ENCODE results near the gene TPCN2.

TPCN2 gene

DNA sequence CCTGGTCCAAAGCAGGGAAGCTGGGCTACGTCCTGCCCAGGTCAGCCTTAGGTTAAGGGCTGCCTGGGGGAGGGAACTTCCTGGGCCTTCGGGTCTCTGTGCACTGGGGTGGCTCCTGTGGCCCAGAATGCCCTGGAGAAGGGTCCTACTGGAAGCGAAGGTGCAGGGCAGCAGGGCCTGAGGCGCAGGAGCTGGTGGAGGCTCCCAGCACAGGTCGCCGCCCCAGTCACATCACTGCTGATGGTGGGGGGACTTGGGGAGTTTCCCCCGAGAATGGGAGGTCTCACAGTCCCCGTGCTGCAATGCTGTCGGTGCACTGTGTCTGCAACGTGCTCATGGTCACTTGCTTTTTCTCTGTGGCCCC is 106.2 kb downstream of the TPCN2 start:
- DNase-seq, result no peak

DNA sequence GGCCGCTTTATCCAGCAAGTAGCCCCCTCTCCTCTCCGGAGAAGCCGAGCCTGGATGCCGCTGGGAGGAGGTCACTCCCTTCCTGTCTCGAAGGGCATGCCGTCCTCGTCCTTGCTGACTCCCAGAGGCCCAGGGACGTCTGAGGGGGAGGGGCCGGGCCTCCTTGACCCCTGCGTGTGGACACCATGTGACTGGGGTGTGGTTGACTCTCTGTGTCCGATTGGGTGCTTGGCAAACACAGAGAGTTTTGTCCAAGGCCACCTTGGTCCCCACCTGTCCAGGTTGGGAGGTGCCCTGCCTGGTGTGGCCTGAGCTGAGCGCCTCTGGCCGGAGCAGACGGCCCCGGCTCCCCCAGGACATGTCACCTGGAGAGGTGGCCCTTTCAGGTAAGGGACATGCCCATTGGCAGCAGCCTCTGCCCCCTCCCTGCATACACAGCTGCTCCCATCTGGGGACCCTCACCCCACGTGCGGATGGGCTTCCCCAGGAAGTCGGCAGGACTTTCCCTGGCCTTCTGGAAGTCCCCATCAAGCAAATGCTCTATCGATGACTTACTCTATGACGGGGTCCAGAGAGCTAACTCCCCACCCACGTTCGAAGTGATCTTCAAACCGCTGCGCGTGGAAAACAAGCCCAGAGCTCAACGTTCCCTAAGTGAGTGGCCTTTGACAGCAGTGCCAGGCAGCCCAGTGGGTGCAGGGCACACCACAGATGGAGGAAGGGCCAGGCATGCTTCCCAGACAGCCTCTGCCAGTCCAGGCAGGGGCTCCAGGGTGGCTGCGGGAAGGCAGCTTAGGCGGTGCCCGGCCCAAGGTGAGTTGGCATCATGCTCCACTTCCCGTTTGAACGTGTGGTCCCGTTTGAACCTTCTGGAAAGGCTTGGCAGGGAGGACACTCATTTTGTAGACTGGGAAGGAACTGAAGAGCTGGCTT is 106.8 kb downstream of the TPCN2 start, which contains the start of gene SMIM38:
SMIM38 (plus strand) TSS at position 634 of the 933 bp plus-strand sequence. CDS start 1,912 bp downstream, outside the sequence.
- no peak for DNase-seq

DNA sequence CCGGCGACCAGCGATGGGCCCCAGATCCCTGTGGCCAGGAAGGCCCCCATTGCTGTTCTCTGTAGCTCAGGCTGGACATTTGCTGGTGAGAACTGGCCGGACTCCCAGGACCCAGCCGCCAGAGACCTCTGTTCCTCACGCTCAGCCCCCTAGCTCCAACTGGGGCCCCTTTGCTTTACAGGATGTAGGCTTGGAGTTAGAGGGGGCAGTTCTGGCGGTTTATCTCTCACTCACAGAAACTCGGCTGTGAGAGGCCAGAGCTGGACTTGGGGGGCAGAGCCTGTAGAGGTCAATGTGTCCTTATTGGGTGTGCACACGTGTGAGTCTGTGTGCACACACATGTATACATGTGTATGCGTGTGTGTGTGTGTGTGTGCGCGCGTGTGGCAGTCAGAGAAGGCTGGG is 107.5 kb downstream of the TPCN2 start:
- DNase-seq, result no peak

DNA sequence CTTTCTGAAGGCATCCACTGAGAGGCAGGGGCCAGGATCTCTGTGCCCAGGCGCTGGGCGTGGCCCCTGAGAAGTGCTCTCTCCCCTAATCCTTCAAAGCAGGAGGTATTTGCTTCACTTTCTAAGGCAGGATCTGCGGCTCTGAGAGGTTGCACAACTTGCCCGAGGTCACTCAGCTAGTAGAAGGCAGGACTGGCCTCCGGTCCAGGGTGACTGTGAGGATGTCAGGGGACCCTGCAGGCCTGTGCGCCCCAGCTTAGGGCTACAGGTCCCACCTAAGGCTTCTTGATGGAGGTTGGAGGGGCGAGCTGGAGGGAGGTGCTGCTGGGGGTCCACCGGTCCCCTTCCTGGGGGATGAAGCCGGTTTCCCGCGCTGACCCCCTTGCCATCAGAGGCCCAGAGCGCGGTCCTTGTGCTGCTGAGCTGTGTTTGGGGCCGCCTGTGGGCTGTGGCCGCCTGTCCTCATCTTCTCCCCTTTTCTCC is 108.0 kb downstream of the TPCN2 start:
- peak in 1 of 2 donors; percentile 30 for DNase-seq

DNA sequence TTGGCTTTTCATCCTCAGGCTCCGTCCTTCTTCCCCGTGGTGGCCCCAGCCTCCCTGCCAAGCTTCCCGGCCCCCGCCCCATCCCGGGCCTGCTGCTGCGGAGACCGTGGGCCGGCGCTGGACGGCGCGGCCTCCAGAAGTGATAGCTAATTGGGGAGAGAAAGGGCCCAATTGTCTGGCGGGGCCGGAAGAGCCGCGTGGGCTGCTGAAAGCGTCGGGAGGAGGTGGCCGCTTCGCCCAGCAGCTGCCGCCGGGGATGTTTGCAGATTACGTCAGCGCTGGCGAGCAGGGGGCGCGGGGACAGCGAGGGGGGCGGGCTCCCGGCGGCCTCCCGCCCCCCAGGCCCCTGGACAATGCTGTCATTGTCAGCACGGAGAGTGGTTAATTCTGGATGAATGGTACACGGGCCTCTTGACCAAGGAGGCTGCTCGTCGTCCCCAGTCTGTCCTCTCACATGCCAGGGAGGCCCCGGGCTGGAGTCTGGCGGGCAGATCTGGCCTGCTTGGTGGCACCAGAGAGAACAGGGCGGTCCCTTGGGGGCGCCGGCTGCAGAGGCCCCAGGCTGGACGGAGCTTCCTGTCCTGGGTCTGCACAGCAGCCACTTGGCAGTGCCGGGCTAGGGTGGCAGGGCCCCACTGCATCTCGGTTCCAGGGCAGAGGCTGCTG is 108.6 kb downstream of the TPCN2 start:
- peak in 1 of 2 donors; percentile 35 for DNase-seq

DNA sequence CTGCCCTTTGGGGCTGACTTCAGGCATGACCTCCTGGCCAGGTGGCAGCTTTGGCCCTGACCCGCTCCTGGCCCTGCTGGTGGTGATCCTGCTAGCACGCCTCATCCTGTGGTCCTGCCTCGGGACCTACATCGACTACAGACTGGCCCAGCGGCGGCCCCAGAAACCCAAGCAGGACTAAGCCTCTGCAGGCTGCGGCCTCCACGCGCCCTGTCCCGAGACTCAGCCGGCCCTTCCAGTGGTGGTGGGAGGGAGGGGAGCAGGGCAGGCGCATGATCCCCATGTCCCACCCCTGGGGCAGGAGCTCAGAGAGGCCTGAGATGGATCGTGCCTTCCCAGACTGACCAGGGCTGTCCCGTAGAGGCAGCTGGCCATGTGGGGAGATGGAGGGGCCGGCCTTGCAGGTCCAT is 109.1 kb downstream of the TPCN2 start:
- DNase-seq, result no peak

DNA sequence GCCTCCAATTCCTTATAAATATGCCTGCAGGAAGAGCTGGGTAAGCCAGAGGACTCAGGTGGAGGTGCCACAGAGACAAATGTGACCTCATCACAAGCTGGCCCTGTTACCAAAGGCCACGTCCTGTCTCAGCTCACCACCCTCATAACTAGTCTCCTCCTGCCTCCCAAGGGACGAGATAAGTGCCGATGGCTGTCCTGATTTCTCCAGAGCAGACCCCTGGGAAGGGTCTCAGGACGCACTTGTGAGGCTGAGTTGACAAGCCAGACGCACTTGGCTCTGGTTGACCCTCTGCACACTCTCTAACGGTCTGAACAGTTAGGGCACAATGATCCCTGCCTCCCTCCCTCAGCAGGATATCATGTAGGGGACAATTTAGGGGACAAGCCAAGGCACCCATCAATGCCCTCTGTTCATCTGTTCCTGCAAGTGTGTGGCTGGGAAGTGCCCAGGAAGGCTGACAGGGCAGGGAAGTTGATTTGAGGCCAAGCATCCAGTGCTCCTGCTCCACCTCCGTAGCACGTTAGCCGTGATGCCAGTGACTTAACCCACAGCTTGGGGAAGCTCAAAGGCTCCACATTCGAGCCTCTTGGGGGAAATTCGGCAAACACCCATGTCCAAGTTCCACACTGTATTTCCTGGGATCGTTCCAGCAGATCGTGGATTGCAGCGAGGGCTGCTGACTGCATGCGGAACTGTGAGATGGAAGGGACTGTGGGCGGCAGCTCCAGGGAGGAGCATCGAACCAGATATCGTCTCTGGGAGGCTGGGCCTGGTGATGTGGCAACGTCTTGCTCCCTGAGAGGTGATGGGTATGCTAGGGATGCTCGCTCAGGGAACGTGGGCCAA is 109.8 kb downstream of the TPCN2 start:
- no peak for DNase-seq

DNA sequence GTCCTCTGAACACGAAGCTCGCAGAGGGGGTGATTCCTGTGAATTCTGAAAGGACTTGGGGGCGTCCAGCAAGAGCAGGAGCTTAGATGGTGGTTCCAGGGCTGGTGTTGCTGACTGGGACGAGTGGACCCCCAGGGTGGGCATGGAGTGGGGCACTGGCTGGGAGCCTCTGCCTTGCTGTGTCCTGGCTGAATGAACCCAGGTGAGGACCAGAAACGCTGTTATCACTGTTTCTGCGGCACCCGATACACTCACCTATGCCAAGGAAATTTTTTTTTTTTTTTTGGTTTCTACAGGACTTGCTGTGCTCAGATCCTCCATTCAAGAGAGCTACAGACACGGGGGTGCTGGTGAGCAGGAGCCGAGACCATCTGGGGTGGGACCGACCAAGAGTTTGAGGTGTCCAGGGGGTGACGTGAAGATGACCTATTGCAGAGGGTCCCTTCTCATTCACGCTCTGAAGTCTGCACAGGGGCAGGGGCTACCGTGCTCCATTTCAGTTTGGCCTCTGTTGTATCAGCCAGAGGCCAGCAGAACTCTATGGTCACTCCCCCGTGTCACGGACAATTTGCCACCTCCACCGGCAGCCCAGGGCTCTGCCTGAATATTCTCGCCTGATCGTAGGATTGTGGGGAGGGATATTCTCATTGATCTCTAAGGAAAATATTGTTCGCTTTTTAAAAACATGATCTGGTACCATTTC is 110.6 kb downstream of the TPCN2 start:
- no peak for DNase-seq

DNA sequence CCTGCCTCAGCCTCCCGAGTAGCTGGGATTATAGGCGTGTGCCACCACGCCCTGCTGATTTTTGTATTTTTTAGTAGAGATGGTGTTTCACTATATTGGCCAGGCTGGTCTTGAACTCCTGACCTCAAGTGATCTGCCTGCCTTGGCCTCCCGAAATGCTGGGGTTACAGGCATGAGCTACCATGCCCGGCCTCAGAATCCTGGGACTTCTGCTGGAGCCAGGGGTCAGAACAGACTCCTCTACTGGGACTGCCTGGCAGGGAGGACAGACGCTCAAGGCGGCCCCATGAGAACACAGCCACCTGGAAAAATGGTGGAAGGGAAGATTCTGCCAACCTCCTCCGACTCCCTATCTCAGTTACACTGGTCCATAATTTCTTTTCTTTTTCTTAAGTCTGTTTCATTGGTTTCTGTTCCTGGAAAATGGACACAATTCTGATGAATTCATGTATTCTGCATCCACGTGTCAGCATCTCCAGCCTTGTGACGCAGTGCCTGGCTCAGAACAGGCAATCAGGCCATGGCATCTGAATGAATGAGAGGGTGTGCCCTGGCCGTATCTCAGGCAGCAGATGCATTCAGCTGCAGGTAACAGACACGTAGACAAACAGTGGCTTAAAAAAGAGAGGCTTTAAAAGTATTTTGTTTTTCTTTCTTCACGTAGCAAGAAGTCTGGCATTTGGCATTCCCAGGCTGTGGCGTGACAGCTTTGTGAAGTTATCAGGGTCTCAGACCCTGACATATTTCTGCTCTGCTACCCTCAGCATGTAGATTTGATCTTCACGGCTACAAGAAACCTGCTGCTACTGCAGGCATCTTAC is 111.8 kb downstream of the TPCN2 start:
- DNase-seq, result no peak

DNA sequence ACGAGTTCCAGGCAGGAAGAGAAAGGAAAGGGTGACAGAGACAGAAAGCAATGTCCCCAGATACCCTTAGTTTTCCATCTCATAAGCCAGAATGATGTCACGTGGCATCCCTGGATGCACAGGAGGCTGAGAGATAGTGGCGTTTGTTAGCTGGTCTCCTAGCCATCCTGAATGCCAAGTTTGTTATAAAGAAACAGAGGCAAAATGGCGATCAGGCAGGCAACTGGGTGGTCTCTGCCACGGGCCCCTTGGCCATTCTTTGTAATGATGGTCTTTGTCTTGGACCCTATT is 112.3 kb downstream of the TPCN2 start:
- DNase-seq, result no peak

DNA sequence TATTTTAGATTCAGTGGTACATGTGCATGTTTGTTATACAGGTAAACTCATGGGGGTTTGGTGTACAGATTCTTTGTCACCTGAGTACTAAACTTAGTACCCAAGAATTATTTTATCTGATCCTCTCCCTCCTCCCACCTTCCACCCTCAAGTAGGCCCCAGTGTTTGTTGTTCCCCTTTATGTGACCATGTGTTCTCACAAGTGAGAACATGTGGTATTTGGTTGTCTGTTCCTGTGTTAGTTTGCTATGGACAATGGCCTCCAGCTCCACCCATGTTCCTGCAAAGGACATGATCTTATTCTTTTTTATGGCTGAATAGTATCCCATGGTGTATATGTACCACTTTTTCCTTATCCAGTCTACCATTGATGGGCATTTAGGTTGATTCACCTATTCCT is 113.8 kb downstream of the TPCN2 start:
- DNase-seq, result no peak

DNA sequence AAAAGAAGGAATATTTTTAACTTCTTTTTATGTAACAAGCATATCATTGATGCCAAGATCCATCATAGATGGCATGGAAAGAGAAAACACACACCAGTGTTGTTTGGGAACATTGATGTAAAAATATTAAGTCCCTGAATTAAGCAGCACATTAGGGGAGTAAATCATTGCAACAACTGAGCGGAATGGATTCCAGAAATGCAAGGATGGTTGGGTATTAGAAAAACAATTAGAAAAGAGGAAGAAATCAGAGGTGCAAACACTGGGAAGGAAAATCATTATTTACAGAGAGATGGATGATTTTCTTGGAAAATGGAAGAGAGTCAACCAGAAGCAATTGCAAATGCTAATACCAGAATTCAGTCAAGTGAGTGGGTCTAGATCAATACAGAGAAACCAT is 115.1 kb downstream of the TPCN2 start:
- DNase-seq, result no peak

DNA sequence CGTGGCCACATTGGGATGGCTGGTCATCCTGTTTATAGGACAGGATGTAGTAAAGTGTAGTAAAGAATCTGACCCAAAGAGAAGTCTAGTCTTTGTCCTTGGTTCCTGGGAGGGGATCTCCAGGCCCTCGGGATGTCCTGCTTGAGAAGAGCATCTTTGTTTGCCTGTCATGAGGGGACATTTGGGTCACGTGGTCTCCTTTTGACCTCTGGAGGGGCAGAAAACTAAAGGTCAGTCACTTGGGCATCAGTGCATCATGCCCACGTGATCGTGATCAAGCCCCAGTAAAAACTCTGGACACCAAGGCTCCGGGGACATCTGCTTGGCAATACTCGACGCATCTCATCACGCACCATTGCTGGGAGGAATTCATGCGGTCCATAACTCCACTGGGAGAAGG is 116.1 kb downstream of the TPCN2 start:
- no peak for DNase-seq

DNA sequence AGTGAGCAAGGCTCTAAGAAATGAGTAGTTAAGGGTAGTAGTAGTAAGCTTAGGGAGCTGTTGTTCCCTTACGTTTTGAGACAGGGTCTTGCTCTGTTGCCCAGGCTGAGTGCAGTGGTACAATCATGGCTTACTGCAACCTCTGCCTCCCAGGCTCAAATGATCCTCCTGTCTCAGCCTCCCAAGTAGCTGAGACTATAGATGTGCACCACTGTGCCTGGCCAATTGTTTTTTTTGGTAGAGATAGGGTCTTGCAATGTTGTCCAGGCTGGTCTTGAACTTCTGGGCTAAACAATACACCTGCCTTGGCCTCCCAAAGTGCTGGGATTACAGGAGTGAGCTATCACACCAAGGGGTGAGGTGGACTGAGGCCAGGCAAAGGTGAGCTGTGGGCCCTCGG is 117.0 kb downstream of the TPCN2 start:
- no peak for DNase-seq

DNA sequence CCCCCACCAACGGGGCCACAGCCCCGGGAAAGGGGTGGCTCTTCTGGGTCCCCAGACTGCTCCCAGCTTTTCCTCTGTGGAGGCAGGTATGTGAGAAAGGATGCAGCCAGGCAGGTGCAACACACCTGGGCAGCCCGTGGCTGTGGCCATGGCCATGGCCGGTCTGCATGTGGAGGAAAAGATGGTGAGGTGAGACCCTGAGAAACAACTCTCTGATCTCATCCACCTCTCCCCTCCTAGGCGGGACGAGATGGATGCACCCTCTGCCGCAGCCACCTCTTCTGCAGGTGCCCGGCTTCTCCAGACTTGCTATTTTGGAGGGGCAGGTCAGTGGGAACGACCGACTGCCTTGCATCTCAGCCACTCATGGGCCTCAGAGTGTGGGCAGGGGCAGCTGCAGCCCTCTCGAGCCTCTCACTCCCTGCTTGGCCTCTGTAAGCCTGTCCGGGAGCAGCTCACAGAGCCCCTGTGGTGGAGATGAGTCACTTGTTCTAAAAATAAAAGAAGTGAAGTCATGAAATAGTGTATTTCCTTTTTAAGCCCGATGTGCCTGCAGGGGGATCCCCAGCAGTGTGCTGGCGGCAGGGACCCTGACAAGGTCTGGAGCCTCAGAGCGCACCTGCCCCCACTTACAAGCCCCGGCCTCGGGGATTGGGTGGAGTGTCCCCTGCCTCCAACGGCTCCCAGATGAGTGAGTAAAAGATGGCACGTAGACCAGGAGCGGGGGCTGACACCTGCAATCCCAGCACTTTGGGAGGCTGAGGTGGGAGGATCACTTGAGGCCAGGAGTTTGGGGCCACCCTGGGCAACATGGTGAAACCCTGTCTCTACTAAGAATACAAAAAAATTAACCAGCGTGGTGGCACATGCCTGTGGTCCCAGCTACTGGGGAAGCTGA is 117.7 kb downstream of the TPCN2 start:
- peak; percentile 77 to 82 for DNase-seq

DNA sequence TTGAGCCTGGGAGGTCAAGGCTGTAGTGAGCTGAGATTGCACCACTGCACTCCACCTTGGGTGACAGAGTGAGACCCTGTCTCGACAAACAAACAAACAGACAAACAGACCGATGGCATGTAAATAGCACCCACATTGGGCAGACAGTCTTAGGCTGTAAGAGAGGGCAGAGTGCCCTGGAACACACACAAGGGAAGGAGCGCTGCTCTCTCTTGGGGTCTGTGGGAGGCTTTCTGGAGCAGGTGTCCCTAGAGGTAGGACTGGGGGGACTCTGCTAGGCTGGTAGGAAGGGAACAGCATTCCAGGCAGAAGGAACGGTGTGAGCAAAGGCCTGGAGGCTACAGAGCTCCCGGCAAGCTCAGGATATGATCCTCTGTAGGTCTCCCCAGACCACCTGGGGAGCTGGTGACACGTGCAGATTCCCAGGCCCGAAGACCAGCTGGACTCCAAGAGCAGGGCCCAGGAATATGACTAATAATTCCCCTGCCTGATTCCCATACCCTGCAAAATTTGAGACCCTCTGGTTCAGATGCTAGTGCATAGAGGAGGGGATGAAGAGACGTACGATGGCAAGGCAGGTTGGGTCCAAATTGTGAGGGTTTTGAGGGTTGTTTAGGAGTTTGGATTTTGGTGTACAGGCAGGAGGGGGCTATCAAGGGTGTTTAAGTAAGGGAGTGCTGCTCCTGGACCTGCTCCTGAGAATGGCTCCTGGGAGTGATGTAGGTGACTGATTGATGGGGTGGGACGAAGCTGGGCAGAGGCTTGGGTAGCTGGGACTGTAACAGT is 118.6 kb downstream of the TPCN2 start:
- no peak for DNase-seq

DNA sequence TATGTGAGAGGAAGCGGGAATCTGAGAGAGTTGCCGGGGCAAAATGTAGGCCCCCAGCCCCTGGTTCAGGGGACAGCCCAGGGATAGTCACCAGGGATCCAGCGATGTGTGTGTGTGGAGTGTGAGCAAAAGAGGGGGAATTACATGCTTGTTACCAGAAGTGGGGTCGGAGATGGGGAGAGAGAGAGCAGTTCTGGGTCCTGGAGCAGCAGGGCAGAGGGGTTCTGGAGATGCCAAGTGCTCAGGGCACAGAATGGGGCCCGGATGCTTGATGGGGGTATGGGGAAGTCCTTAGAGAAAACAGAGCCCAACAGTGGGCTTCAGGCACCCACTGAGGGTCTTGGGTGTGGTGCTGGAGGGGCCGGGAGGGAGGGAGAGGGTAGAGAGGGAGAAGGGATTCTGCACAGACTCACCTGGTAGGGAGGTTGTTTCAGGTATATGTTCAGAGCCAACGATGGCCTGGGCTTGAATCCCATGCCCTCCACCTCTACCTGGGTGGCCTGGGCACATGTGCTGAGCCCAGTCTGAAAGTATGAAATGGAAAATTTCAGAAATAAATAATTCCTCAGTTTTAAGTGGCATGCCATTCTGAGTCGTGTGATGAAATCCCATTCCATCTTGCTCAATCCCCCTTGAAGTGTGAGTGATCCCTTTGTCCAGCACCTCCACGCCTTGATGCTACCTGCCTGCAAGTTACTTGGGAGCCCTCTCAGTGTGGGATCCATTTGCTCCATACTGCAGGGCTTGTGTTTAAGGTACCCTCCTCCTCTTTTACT is 119.4 kb downstream of the TPCN2 start:
- DNase-seq, result no peak

DNA sequence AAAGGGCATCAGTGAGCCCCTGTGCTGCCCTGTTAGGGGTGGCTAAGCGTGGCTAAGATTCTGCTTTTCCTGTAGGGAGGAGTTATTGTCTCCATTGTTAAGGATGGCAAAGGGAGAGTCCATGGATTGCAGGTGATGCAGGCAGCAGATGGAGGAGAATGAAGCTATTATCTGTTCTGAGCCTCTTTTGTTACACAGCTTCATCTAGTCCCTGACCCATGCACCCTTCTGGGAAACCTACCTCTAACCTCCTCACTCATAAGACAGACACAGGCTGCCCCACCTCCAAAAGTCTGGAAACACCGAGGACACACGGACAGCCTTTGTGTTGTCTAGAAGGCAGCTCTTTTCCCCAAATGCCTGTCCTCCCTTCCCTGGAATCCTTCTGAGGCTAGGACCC is 120.7 kb downstream of the TPCN2 start:
- DNase-seq, result no peak

DNA sequence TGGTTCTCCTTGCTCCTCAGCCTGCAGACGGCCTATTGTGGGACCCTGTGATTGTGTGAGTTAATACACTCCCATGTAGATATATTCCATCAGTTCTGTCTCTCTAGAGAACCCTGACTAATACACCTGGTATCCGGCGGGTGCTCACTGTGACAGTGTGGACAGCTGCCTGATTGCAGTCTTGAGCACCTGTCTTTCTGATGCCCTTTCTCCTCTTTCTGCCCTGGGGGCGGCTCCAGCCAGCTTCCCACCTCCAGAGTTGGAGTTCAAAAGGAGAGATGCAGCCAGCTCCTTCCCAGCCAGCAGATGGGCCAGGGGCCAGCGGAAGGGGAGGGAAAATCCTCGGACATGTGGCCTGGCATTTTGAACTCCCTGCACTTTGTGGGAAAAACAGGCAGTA is 122.0 kb downstream of the TPCN2 start:
- DNase-seq, result no peak
